ENCODE results near the gene KCNA3.

- TF ChIP-seq, protein P1, sequence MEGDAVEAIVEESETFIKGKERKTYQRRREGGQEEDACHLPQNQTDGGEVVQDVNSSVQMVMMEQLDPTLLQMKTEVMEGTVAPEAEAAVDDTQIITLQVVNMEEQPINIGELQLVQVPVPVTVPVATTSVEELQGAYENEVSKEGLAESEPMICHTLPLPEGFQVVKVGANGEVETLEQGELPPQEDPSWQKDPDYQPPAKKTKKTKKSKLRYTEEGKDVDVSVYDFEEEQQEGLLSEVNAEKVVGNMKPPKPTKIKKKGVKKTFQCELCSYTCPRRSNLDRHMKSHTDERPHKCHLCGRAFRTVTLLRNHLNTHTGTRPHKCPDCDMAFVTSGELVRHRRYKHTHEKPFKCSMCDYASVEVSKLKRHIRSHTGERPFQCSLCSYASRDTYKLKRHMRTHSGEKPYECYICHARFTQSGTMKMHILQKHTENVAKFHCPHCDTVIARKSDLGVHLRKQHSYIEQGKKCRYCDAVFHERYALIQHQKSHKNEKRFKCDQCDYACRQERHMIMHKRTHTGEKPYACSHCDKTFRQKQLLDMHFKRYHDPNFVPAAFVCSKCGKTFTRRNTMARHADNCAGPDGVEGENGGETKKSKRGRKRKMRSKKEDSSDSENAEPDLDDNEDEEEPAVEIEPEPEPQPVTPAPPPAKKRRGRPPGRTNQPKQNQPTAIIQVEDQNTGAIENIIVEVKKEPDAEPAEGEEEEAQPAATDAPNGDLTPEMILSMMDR (IDR thresholded peaks at IDR 0.05 in 4 of 5, conservative IDR thresholded peaks at IDR 0.05 in 1 of 5) = no peak
- no peak for TF ChIP-seq POLR2A (IDR thresholded peaks at IDR 0.05)
These were observed 38.4 kb downstream of the KCNA3 start for GRCh38 chr1:110636149-110636935.
